Neural cell (in vitro differentiated cells): ENCODE results near the gene RBM39. TPM values are rescaled to one million over a fixed set of nuclear protein-coding genes. Genes with fewer than 3 reads are reported as not detected.

Experiments used
- H2AFZ ChIP-seq: fragments of 200-600, 300-800 bp; sonication (generic), shearing (Covaris generic); 2 replicates; pipeline ENCODE4 v1.6.0; 2014; ENCODE audit warnings: low read depth, mild to moderate bottlenecking, antibody characterized with exemption, low read length, moderate library complexity
- H3F3A ChIP-seq: fragments of 200-600 bp; shearing (Covaris generic); 2 replicates; pipeline ENCODE4 v1.6.1; 2016; ENCODE audit warnings: mild to moderate bottlenecking, moderate library complexity, mixed read lengths, antibody characterized with exemption, low read length; ENCODE audit not compliant: insufficient read depth, poor library complexity, severe bottlenecking
- H3K27ac ChIP-seq: fragments of 200-600, 300-800 bp; sonication (generic), shearing (Covaris generic); 2 replicates; pipeline ENCODE4 v1.5.1; 2014; ENCODE audit warnings: mild to moderate bottlenecking, low read length, moderate library complexity
- H3K27me3 ChIP-seq: fragments of 300-800, 200-600 bp; sonication (generic), shearing (Covaris generic); 2 replicates; pipeline ENCODE4 v1.6.0; 2014; ENCODE audit warnings: mild to moderate bottlenecking, low read depth, low read length, moderate library complexity; ENCODE audit not compliant: insufficient read depth
- H3K36me3 ChIP-seq: fragments of 300-800, 200-600 bp; sonication (generic), shearing (Covaris generic); 2 replicates; pipeline ENCODE4 v1.5.1; 2014; ENCODE audit warnings: mild to moderate bottlenecking, antibody characterized with exemption, low read length, moderate library complexity; ENCODE audit not compliant: insufficient read depth
- H3K4me2 ChIP-seq: fragments of 300-800, 200-600 bp; sonication (generic), shearing (Covaris generic); 2 replicates; pipeline ENCODE4 v1.6.0; 2014; ENCODE audit warnings: mild to moderate bottlenecking, low read length
- H3K4me3 ChIP-seq: fragments of 300-800, 200-600 bp; sonication (generic), shearing (Covaris generic); 2 replicates; pipeline ENCODE4 v1.5.1; 2014; ENCODE audit warnings: mild to moderate bottlenecking, low read length, moderate library complexity
- H3K79me2 ChIP-seq: fragments of 200-600 bp; shearing (Covaris generic); replicated peaks from 2 replicates; pipeline ENCODE4 v1.6.0; 2014; ENCODE audit warnings: mild to moderate bottlenecking, low read length, moderate library complexity; ENCODE audit not compliant: insufficient read depth
- H3K9ac ChIP-seq: fragments of 300-800, 200-600 bp; sonication (generic), shearing (Covaris generic); 2 replicates; pipeline ENCODE4 v1.6.1; 2016; ENCODE audit warnings: mild to moderate bottlenecking, low read length, mixed read lengths
- H3K9me2 ChIP-seq: fragments of 200-600 bp; shearing (Covaris generic); 2 replicates; pipeline ENCODE4 v1.6.1; 2016; ENCODE audit warnings: mild to moderate bottlenecking, low read length, mixed read lengths; ENCODE audit not compliant: insufficient read depth
- H3K9me3 ChIP-seq: fragments of 200-600, 300-800 bp; sonication (generic), shearing (Covaris generic); 2 replicates; pipeline ENCODE4 v1.6.1; 2016; ENCODE audit warnings: mild to moderate bottlenecking, mixed run types, low read length, moderate library complexity, mixed read lengths
- H4K20me1 ChIP-seq: fragments of 200-600 bp; shearing (Covaris generic); 2 replicates; pipeline ENCODE4 v1.6.1; 2016; ENCODE audit warnings: mild to moderate bottlenecking, mixed run types; ENCODE audit not compliant: insufficient read depth
- EP300 ChIP-seq: fragments of 450-650 bp; conservative IDR thresholded peaks from 2 replicates; pipeline ENCODE4 v1.6.1; 2014; ENCODE audit warnings: antibody characterized with exemption, mild to moderate bottlenecking, moderate library complexity; ENCODE audit not compliant: poor library complexity, severe bottlenecking
- EZH2 ChIP-seq: fragments of 200-600, 300-800 bp; shearing (Covaris generic), sonication (generic); IDR thresholded peaks from 2 replicates; pipeline ENCODE4 v1.6.1; 2014; ENCODE audit warnings: antibody characterized with exemption, low read length, borderline replicate concordance, mild to moderate bottlenecking; ENCODE audit not compliant: insufficient read depth, poor library complexity, severe bottlenecking
- MXI1 ChIP-seq: fragments of 450-650 bp; conservative IDR thresholded peaks from 2 replicates; pipeline ENCODE4 v1.6.1; 2014; ENCODE audit warnings: antibody characterized with exemption, mild to moderate bottlenecking; ENCODE audit not compliant: poor library complexity, severe bottlenecking
- POLR2AphosphoS5 ChIP-seq: IDR thresholded peaks from 2 replicates; pipeline ENCODE4 v1.6.1; 2012
- RAD21 ChIP-seq: fragments of 450-650 bp; conservative IDR thresholded peaks from 2 replicates; pipeline ENCODE4 v1.6.1; 2014; ENCODE audit warnings: antibody characterized with exemption, mild to moderate bottlenecking, moderate library complexity
- REST ChIP-seq: IDR thresholded peaks from 2 replicates; pipeline ENCODE4 v1.6.1; 2012; ENCODE audit warnings: borderline replicate concordance
- SMC3 ChIP-seq: fragments of 450-650 bp; conservative IDR thresholded peaks from 2 replicates; pipeline ENCODE4 v1.6.1; 2014; ENCODE audit warnings: antibody characterized with exemption, mild to moderate bottlenecking, moderate library complexity; ENCODE audit not compliant: poor library complexity
- TAF1 ChIP-seq: IDR thresholded peaks from 2 replicates; pipeline ENCODE4 v1.6.1; 2012; ENCODE audit warnings: low read depth
- polyA plus RNA-seq: library from polyadenylated mRNA; depleted of rRNA; stranded (reverse); fragments of >200 nt; gene quantifications from 2 replicates; pipeline ENCODE4 v1.2.3, GENCODE V29; 2014
- TF ChIP-seq, protein P1 (sequence below): fragments of 450-650 bp; IDR thresholded peaks from 2 replicates; pipeline ENCODE4 v1.5.1; 2014; ENCODE audit warnings: antibody characterized with exemption, mild to moderate bottlenecking, moderate library complexity; ENCODE audit not compliant: poor library complexity, severe bottlenecking

Gene RBM39
- polyA plus RNA-seq, 1 donor from 2014 or later, result 839 TPM

GRCh38 chr20:35771689-35772562 lies 29.9 kb upstream of the RBM39 start, which contains the start of gene PHF20:
Gene PHF20 (plus strand): TSS chr20:35772015. CDS start chr20:35801523, 29,508 bp downstream.
- Histone ChIP-seq H2AFZ (peak within 1 kb of the TSS; percentile 49), H3K9me3 (no peaks in the 10 kb centered on the region), H3K36me3 (no peaks in the 10 kb centered on the region), H3K9ac (peak within 1 kb of the TSS; percentile 72), H3K4me2 (peak within 1 kb of the TSS; percentile 92), H4K20me1 (no peaks in the 10 kb centered on the region), H3K27me3 (no peaks in the 10 kb centered on the region), H3K9me2 (no peaks in the 10 kb centered on the region), H3K27ac (peak within 1 kb of the TSS; percentile 74), H3K79me2 (peaks cover 35% of the 10 kb centered on the region), H3K4me3 (peak within 1 kb of the TSS; percentile 70), H3F3A (no peaks in the 10 kb centered on the region)
- TF ChIP-seq MXI1 (peak; percentile 66), TAF1 (peak; percentile 29), REST (peak; percentile 35), POLR2AphosphoS5 (peak; percentile 87), EP300 (no peak), SMC3 (no peak), RAD21 (no peak), EZH2 (no peak)
- TF ChIP-seq, protein P1, sequence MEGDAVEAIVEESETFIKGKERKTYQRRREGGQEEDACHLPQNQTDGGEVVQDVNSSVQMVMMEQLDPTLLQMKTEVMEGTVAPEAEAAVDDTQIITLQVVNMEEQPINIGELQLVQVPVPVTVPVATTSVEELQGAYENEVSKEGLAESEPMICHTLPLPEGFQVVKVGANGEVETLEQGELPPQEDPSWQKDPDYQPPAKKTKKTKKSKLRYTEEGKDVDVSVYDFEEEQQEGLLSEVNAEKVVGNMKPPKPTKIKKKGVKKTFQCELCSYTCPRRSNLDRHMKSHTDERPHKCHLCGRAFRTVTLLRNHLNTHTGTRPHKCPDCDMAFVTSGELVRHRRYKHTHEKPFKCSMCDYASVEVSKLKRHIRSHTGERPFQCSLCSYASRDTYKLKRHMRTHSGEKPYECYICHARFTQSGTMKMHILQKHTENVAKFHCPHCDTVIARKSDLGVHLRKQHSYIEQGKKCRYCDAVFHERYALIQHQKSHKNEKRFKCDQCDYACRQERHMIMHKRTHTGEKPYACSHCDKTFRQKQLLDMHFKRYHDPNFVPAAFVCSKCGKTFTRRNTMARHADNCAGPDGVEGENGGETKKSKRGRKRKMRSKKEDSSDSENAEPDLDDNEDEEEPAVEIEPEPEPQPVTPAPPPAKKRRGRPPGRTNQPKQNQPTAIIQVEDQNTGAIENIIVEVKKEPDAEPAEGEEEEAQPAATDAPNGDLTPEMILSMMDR, result peak; percentile 22

- no peak overlapping the region for H3K4me2 ChIP-seq
- H2AFZ ChIP-seq, result peak overlapping the region; percentile 43
- no peaks in the 10 kb centered on the region for H3K27me3 ChIP-seq
- no peaks in the 10 kb centered on the region for H3K9me2 ChIP-seq
- H3K27ac ChIP-seq, result peak overlapping the region; percentile 74
- peak overlapping the region; percentile 72 for H3K9ac ChIP-seq
- H3K79me2 ChIP-seq, result peaks cover 35% of the 10 kb centered on the region
- H3K36me3 ChIP-seq, result no peaks in the 10 kb centered on the region
- no peaks in the 10 kb centered on the region for H3K9me3 ChIP-seq
- H3F3A ChIP-seq, result no peaks in the 10 kb centered on the region
- peak overlapping the region; percentile 70 for H3K4me3 ChIP-seq
- H4K20me1 ChIP-seq, result no peaks in the 10 kb centered on the region
- TF ChIP-seq MXI1, result no peak
- TF ChIP-seq POLR2AphosphoS5, result no peak
- TF ChIP-seq SMC3, result no peak
- TF ChIP-seq, protein P1, result no peak
- no peak for TF ChIP-seq REST
- no peak for TF ChIP-seq TAF1
- no peak for TF ChIP-seq RAD21
- no peak for TF ChIP-seq EP300
- TF ChIP-seq EZH2, result no peak
These were observed 29.3 kb upstream of the RBM39 start for GRCh38 chr20:35771367-35771688.
